MCF 10A (cell line): ENCODE data around the gene ZFTA. TPM values are rescaled to one million over a fixed set of nuclear protein-coding genes. Genes with fewer than 3 reads are reported as not detected.

ENCODE experiments used
- BruUV-seq: library from RNA; stranded (reverse); fragments of 400-500 nt; replicated peaks from 2 replicates; lab custom pipeline; 2021; lab: Mats Ljungman, UMichigan
- CTCF ChIA-PET: fragments of 300-600 bp; sonication (Branson Sonifier 250); formaldehyde crosslinking; extraction: SDS; loops from one replicate; lab custom pipeline; 2021; ENCODE audit warnings: antibody characterized with exemption, inconsistent platforms; lab: Yijun Ruan, JAX
- POLR2A ChIA-PET: fragments of 300-600, 350-650 bp; sonication (Branson Sonifier 250); formaldehyde crosslinking; extraction: SDS; loops from one replicate; lab custom pipeline; 2020; ENCODE audit warnings: antibody characterized with exemption, inconsistent platforms; lab: Yijun Ruan, JAX
- DNase-seq: peaks from one replicate; pipeline ENCODE4 v3.0.0-alpha.2; 2018; ENCODE audit not compliant: unreplicated experiment
- H3K27ac Mint-ChIP-seq: one replicate; pipeline ENCODE4 v1.8.0; 2022; ENCODE audit warnings: mild to moderate bottlenecking, low read depth, mixed read lengths; ENCODE audit not compliant: unreplicated experiment
- H3K27me3 Mint-ChIP-seq: one replicate; pipeline ENCODE4 v1.8.0; 2022; ENCODE audit warnings: mixed read lengths; ENCODE audit not compliant: insufficient read depth, unreplicated experiment
- H3K36me3 Mint-ChIP-seq: one replicate; pipeline ENCODE4 v1.8.0; 2022; ENCODE audit warnings: mild to moderate bottlenecking, moderate library complexity, mixed read lengths; ENCODE audit not compliant: insufficient read depth, unreplicated experiment
- H3K4me1 Mint-ChIP-seq: one replicate; pipeline ENCODE4 v1.8.0; 2022; ENCODE audit warnings: mixed read lengths; ENCODE audit not compliant: insufficient read depth, unreplicated experiment
- H3K4me3 Mint-ChIP-seq: one replicate; pipeline ENCODE4 v1.8.0; 2022; ENCODE audit warnings: mild to moderate bottlenecking, moderate library complexity, mixed read lengths; ENCODE audit not compliant: unreplicated experiment
- H3K9me3 Mint-ChIP-seq: one replicate; pipeline ENCODE4 v1.8.0; 2022; ENCODE audit warnings: mixed read lengths; ENCODE audit not compliant: unreplicated experiment
- intact Hi-C: fragments of 100-400 bp; cut with micrococcal nuclease; formaldehyde crosslinking; loops from 2 replicates; pipeline ENCODE4 v1.14.1; 2022
- total RNA-seq: library from RNA; stranded (reverse); gene quantifications from 2 replicates; pipeline ENCODE4 v1.2.3, GENCODE V29; 2022
- TF ChIP-seq, protein P1 (sequence below): fragments of 200-600 bp; IDR thresholded peaks from one replicate; pipeline ENCODE4 v1.8.0; 2022; ENCODE audit warnings: antibody characterized with exemption, mild to moderate bottlenecking; ENCODE audit not compliant: unreplicated experiment

Gene ZFTA
- total RNA-seq, 1 experiment from 2014 or later: 2.6 TPM

DNA sequence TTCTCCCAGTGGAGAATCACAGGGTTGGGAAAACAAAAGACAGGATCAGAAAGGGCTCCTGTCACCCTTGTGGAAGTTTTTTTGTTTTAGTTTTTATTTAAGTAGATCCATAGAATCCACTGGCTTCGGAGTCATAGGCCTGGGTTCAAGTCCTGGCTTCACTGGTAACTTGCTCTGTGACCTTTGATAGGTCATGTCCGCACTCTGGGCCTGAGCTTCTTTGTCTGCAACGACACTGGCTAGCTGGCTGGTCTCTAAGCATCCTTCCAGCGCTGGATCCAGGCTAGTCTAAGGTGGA lies 1.4 kb downstream of the ZFTA start:
- peak overlapping the region; percentile 97 for H3K4me3 Mint-ChIP-seq
- ChIA-PET CTCF (interaction anchor here (0.6 to 3.8 kb wide), 18 partner anchors 12 to 396 kb away, joined by 3 to 36 read pairs (median 4); partner anchors contain the start of gene MARK2), POLR2A (interaction anchor here (0.6 to 2.4 kb wide), 11 partner anchors 17 to 272 kb away, joined by 3 to 14 read pairs (median 3); partner anchors contain the start of genes COX8A, RTN3 and SPINDOC)
- H3K9me3 Mint-ChIP-seq: no peaks in the 10 kb centered on the region
- TF ChIP-seq, protein P1, sequence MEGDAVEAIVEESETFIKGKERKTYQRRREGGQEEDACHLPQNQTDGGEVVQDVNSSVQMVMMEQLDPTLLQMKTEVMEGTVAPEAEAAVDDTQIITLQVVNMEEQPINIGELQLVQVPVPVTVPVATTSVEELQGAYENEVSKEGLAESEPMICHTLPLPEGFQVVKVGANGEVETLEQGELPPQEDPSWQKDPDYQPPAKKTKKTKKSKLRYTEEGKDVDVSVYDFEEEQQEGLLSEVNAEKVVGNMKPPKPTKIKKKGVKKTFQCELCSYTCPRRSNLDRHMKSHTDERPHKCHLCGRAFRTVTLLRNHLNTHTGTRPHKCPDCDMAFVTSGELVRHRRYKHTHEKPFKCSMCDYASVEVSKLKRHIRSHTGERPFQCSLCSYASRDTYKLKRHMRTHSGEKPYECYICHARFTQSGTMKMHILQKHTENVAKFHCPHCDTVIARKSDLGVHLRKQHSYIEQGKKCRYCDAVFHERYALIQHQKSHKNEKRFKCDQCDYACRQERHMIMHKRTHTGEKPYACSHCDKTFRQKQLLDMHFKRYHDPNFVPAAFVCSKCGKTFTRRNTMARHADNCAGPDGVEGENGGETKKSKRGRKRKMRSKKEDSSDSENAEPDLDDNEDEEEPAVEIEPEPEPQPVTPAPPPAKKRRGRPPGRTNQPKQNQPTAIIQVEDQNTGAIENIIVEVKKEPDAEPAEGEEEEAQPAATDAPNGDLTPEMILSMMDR: no peak
- H3K27ac Mint-ChIP-seq: peak overlapping the region; percentile 68
- intact Hi-C loops: loop anchor here (1.0 to 2.0 kb wide), 2 partner anchors 48 to 386 kb away; no protein-coding TSS in a partner anchor
- BruUV-seq: no TSS peak
- peaks cover 2% of the 10 kb centered on the region for H3K36me3 Mint-ChIP-seq
- DNase-seq: no peak
- H3K27me3 Mint-ChIP-seq: no peaks in the 10 kb centered on the region
- H3K4me1 Mint-ChIP-seq: peaks cover 12% of the 10 kb centered on the region

DNA sequence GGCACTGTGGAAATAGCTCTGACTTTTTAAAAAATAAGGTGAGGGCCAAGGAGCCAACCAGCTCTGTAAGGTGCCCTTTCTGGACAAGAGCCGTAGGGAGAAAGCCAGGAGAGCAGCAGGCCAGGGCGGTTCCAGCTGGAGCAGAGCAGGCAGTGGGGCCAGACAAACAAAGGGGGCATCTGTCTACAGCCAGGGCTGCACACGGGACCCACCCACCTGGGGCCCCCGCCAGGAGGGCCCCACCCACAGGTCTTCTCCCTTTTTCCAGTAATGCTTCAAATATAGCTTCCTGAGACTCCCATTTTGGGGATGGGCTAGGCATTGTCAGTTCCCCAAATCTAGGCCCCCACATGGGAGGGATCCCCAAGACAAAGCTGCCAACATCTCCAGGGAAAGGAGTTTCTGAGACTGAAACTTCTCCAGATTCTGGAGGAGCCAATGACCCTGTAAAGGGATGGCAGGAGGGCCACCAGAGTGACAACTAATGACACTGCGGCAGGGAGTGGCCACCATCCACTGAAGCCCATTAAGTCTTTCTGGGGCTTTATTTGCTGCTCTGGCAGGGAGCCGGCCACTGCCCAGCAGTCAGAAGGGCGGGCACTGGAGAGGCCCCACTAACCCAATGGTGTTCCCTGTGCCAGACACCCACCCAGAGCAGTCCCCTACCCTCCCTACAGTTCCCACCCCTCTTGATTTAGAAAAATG lies 1.9 kb downstream of the ZFTA start:
- no peak for DNase-seq
- CTCF ChIA-PET: interaction anchor here (0.6 to 3.8 kb wide), 11 partner anchors 12 to 179 kb away, joined by 3 to 36 read pairs (median 4); partner anchors contain the start of gene MARK2
- Mint-ChIP-seq H3K4me3 (peak overlapping the region; percentile 97), H3K27ac (peak overlapping the region; percentile 68), H3K4me1 (peaks cover 12% of the 10 kb centered on the region), H3K9me3 (no peaks in the 10 kb centered on the region), H3K27me3 (no peaks in the 10 kb centered on the region), H3K36me3 (peaks cover 7% of the 10 kb centered on the region)
- intact Hi-C loops: loop anchor here (1.0 to 2.0 kb wide), 2 partner anchors 48 to 387 kb away; no protein-coding TSS in a partner anchor
- POLR2A ChIA-PET: interaction anchor here (0.5 to 2.2 kb wide), 4 partner anchors 17 to 538 kb away, joined by 3 to 6 read pairs (median 3); no protein-coding TSS in a partner anchor
- TF ChIP-seq, protein P1: no peak
- no TSS peak for BruUV-seq

DNA sequence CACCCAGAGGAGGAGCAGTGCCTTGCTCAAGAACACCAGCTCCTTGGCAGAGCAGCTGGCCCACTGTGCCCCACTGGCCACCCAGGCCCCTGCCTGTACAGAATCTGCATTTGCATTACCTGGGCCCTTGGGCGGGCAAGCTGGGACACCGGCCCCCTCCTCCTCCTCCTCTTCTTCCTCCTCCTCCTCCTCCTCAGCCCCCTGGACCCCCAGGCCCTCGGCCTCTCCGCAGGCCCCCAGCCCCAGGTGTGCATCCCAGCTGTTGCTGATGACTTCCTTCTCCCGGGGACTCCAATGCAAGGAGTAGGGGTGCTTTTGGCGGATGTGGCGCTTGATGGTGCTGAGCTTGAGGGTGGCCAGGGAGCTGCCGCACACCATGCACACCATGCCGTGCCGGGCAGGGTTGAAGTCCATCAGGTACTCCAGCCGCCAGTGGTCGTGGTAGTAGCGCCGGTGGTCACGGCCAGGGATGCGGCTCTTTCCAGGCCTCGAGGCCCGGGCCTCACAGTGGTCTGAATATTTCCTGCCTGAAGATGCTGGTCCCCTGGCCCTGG lies 2.8 kb downstream of the ZFTA start:
- no peaks in the 10 kb centered on the region for H3K9me3 Mint-ChIP-seq
- H3K27ac Mint-ChIP-seq: peak overlapping the region; percentile 54
- no TSS peak for BruUV-seq
- TF ChIP-seq, protein P1: no peak
- intact Hi-C loops: loop anchor here (2.0 kb wide), 1 partner anchor 49 kb away; no protein-coding TSS in a partner anchor
- peaks cover 15% of the 10 kb centered on the region for H3K36me3 Mint-ChIP-seq
- POLR2A ChIA-PET: interaction anchor here (0.7 kb wide), 1 partner anchor 539 kb away, joined by 3 read pairs; no protein-coding TSS in a partner anchor
- CTCF ChIA-PET: interaction anchor here (0.6 to 3.8 kb wide), 6 partner anchors 27 to 180 kb away, joined by 3 to 36 read pairs (median 10); partner anchors contain the start of gene MARK2
- H3K27me3 Mint-ChIP-seq: no peaks in the 10 kb centered on the region
- H3K4me1 Mint-ChIP-seq: peaks cover 12% of the 10 kb centered on the region
- DNase-seq: no peak
- H3K4me3 Mint-ChIP-seq: no peak overlapping the region
